ACC112 (cell line): ENCODE data around the gene SLC25A18.
A peak's percentile ranks its signal among the peaks of the same experiment; 100 is the strongest.

ENCODE experiments used
- H2AFZ ChIP-seq: fragments of 200-600 bp; sonication (generic); one replicate; pipeline ENCODE4 v1.6.0; 2017; ENCODE audit warnings: antibody characterized with exemption, low read length; ENCODE audit not compliant: unreplicated experiment
- H3K27ac ChIP-seq: fragments of 200-600 bp; sonication (generic); 2 replicates; pipeline ENCODE4 v1.5.1; 2014; ENCODE audit warnings: low read depth, mild to moderate bottlenecking, antibody characterized with exemption, low read length, moderate library complexity
- H3K27me3 ChIP-seq: fragments of 200-600 bp; sonication (generic); 2 replicates; pipeline ENCODE4 v1.6.1; 2014; ENCODE audit warnings: mild to moderate bottlenecking, antibody characterized with exemption, low read length, moderate library complexity, mixed read lengths; ENCODE audit not compliant: insufficient read depth
- H3K36me3 ChIP-seq: fragments of 200-600 bp; sonication (generic); 2 replicates; pipeline ENCODE4 v1.6.1; 2016; ENCODE audit warnings: mild to moderate bottlenecking, antibody characterized with exemption, low read length, moderate library complexity, mixed read lengths; ENCODE audit not compliant: insufficient read depth
- H3K4me1 ChIP-seq: fragments of 200-600 bp; sonication (generic); one replicate; pipeline ENCODE4 v1.6.1; 2016; ENCODE audit warnings: low read length, mixed read lengths; ENCODE audit not compliant: insufficient read depth, unreplicated experiment, control insufficient read depth
- H3K4me3 ChIP-seq: fragments of 200-600 bp; sonication (generic); 2 replicates; pipeline ENCODE4 v1.5.1; 2014; ENCODE audit warnings: mild to moderate bottlenecking, low read depth, low read length
- H3K79me2 ChIP-seq: fragments of 200-600 bp; sonication (generic); one replicate; pipeline ENCODE4 v1.6.0; 2016; ENCODE audit warnings: low read length; ENCODE audit not compliant: control insufficient read depth, unreplicated experiment, insufficient read depth

SLC25A18 gene

GRCh38 chr22:17606496-17606895 lies 43.2 kb downstream of the SLC25A18 start:
- Histone ChIP-seq H3K27ac (no peak overlapping the region), H2AFZ (no peak overlapping the region), H3K27me3 (no peaks in the 10 kb centered on the region), H3K4me3 (no peak overlapping the region), H3K4me1 (no peaks in the 10 kb centered on the region), H3K36me3 (peaks cover 7% of the 10 kb centered on the region; the same call in 1 of the 2 replicates), H3K79me2 (peaks cover 10% of the 10 kb centered on the region)

GRCh38 chr22:17607891-17608521 lies 44.7 kb downstream of the SLC25A18 start:
- Histone ChIP-seq H2AFZ (no peak overlapping the region), H3K4me3 (no peak overlapping the region), H3K36me3 (peaks cover 13% of the 10 kb centered on the region; the same call in 1 of the 2 replicates), H3K79me2 (peaks cover 10% of the 10 kb centered on the region), H3K27me3 (no peaks in the 10 kb centered on the region), H3K4me1 (no peaks in the 10 kb centered on the region), H3K27ac (no peak overlapping the region)

GRCh38 chr22:17612057-17612456 lies 48.8 kb downstream of the SLC25A18 start:
- Histone ChIP-seq H3K27ac (no peak overlapping the region), H3K27me3 (no peaks in the 10 kb centered on the region), H3K4me1 (no peaks in the 10 kb centered on the region), H3K79me2 (peaks cover 3% of the 10 kb centered on the region), H2AFZ (no peak overlapping the region), H3K4me3 (no peak overlapping the region), H3K36me3 (peaks cover 13% of the 10 kb centered on the region; the same call in 1 of the 2 replicates)

- Histone ChIP-seq H3K36me3 (peaks cover 13% of the 10 kb centered on the region; the same call in 1 of the 2 replicates), H3K4me1 (no peaks in the 10 kb centered on the region), H3K27ac (no peak overlapping the region), H2AFZ (no peak overlapping the region), H3K4me3 (no peak overlapping the region), H3K79me2 (peaks cover 3% of the 10 kb centered on the region), H3K27me3 (no peaks in the 10 kb centered on the region)
These were observed 50.0 kb downstream of the SLC25A18 start for GRCh38 chr22:17613280-17613679.

GRCh38 chr22:17627961-17628405 lies 64.7 kb downstream of the SLC25A18 start:
- Histone ChIP-seq H3K4me3 (peak overlapping the region; percentile 92), H2AFZ (no peak overlapping the region), H3K27ac (peak overlapping the region; percentile 90; the same call in 1 of the 2 replicates), H3K79me2 (peaks cover 46% of the 10 kb centered on the region), H3K4me1 (peaks cover 13% of the 10 kb centered on the region), H3K27me3 (no peaks in the 10 kb centered on the region), H3K36me3 (no peaks in the 10 kb centered on the region)

- peak within 1 kb of the TSS; percentile 15 for H2AFZ ChIP-seq
These were observed 65.3 kb downstream of the SLC25A18 start, which contains the start of gene ATP6V1E1 for GRCh38 chr22:17628406-17629172. TSS of gene ATP6V1E1 (minus strand) at chr22:17628749. CDS start at chr22:17628635, 114 bp downstream.

GRCh38 chr22:17629173-17629489 lies 65.8 kb downstream of the SLC25A18 start:
- no peaks in the 10 kb centered on the region for H3K36me3 ChIP-seq
- H3K27ac ChIP-seq, result peak overlapping the region; percentile 90
- H3K27me3 ChIP-seq, result no peaks in the 10 kb centered on the region
- H2AFZ ChIP-seq, result peak overlapping the region; percentile 15
- H3K4me1 ChIP-seq, result peaks cover 23% of the 10 kb centered on the region
- peak overlapping the region; percentile 92 for H3K4me3 ChIP-seq
- H3K79me2 ChIP-seq, result peaks cover 35% of the 10 kb centered on the region

More at GRCh38 chr22:17628406-17629172, 65.3 kb downstream of the SLC25A18 start, which contains the start of gene ATP6V1E1:
- no peaks in the 10 kb centered on the region for H3K36me3 ChIP-seq
- H3K4me3 ChIP-seq, result peak within 1 kb of the TSS; percentile 92
- peaks cover 40% of the 10 kb centered on the region for H3K79me2 ChIP-seq
- peak within 1 kb of the TSS; percentile 90 for H3K27ac ChIP-seq
- peaks cover 19% of the 10 kb centered on the region for H3K4me1 ChIP-seq
- no peaks in the 10 kb centered on the region for H3K27me3 ChIP-seq

- Histone ChIP-seq H3K27me3 (no peaks in the 10 kb centered on the region), H3K79me2 (peaks cover 31% of the 10 kb centered on the region), H2AFZ (no peak overlapping the region), H3K36me3 (no peaks in the 10 kb centered on the region), H3K4me3 (peak overlapping the region; percentile 92), H3K27ac (peak overlapping the region; percentile 90; the same call in 1 of the 2 replicates), H3K4me1 (peaks cover 27% of the 10 kb centered on the region)
These were observed 66.3 kb downstream of the SLC25A18 start for GRCh38 chr22:17629641-17630040.

- Histone ChIP-seq H3K27ac (no peak overlapping the region), H2AFZ (no peak overlapping the region), H3K79me2 (peaks cover 18% of the 10 kb centered on the region), H3K4me3 (no peak overlapping the region), H3K27me3 (no peaks in the 10 kb centered on the region), H3K4me1 (peaks cover 25% of the 10 kb centered on the region), H3K36me3 (no peaks in the 10 kb centered on the region)
These were observed 67.8 kb downstream of the SLC25A18 start for GRCh38 chr22:17631076-17631565.

- peaks cover 1% of the 10 kb centered on the region for H3K79me2 ChIP-seq
- H3K4me3 ChIP-seq, result peak overlapping the region; percentile 27; the same call in 1 of the 2 replicates
- peak overlapping the region; percentile 48 for H2AFZ ChIP-seq
- H3K27ac ChIP-seq, result peak overlapping the region; percentile 87
- H3K4me1 ChIP-seq, result peaks cover 31% of the 10 kb centered on the region
- H3K27me3 ChIP-seq, result no peaks in the 10 kb centered on the region
- no peaks in the 10 kb centered on the region for H3K36me3 ChIP-seq
These were observed 70.1 kb downstream of the SLC25A18 start for GRCh38 chr22:17633217-17633997.
